CD14-positive monocyte (primary cell): ENCODE measurements around the gene FAM117A. TPM values are rescaled to one million over a fixed set of nuclear protein-coding genes. Genes with fewer than 3 reads are reported as not detected.

Source experiments
- DNase-seq, 3 donors: peaks; one replicate each; pipeline ENCODE4 v3.0.0-alpha.2; 2011 to 2022
- H2AFZ ChIP-seq: 2 replicates; pipeline ENCODE4 v1.6.0; 2012; ENCODE audit warnings: mild to moderate bottlenecking, low read depth, low read length, inconsistent platforms; ENCODE audit not compliant: insufficient read depth, poor library complexity, severe bottlenecking
- H3K27ac ChIP-seq, 2 donors: 1 replicate in 1 of 2; 2 replicates in 1 of 2; pipeline ENCODE4 v1.5.1; 2012 to 2013; ENCODE audit warnings: low read length in 2 of 2, control low read depth in 1 of 2, inconsistent platforms in 1 of 2, low read depth in 1 of 2, mild to moderate bottlenecking in 1 of 2
- H3K27me3 ChIP-seq, 2 donors: one replicate each; pipeline versions ENCODE4 v1.6.0 to v1.6.1; 2011 to 2013; ENCODE audit warnings: low read length in 2 of 2; ENCODE audit not compliant: control insufficient read depth in 2 of 2, insufficient read depth in 2 of 2
- H3K36me3 ChIP-seq, 2 donors: replicated peaks in 1 of 2; 1 replicate in 1 of 2; 2 replicates in 1 of 2; pipeline versions ENCODE4 v1.5.1 to v1.6.1; 2012 to 2013; ENCODE audit warnings: low read length in 2 of 2, control low read depth in 1 of 2, inconsistent platforms in 1 of 2, mild to moderate bottlenecking in 1 of 2; ENCODE audit not compliant: insufficient read depth in 2 of 2, control insufficient read depth in 1 of 2
- H3K4me1 ChIP-seq, 2 donors: 1 replicate in 1 of 2; 2 replicates in 1 of 2; pipeline versions ENCODE4 v1.5.1 to v1.6.1; 2012 to 2013; ENCODE audit warnings: low read length in 2 of 2, control low read depth in 1 of 2, inconsistent platforms in 1 of 2, mild to moderate bottlenecking in 1 of 2, moderate library complexity in 1 of 2; ENCODE audit not compliant: insufficient read depth in 2 of 2, control insufficient read depth in 1 of 2
- H3K4me2 ChIP-seq: replicated peaks from 2 replicates; pipeline ENCODE3; 2012; ENCODE audit warnings: low read length, moderate library complexity, mild to moderate bottlenecking; ENCODE audit not compliant: poor library complexity, severe bottlenecking; ENCODE audit errors: extremely low read depth
- H3K4me3 ChIP-seq, 3 experiments: fragments of 200-600 bp in 1 of 3; sonication (generic) in 1 of 3; replicated peaks in 1 of 3; 1 replicate in 2 of 3; 2 replicates in 1 of 3; pipeline ENCODE4 v1.5.1; 2011 to 2013; ENCODE audit warnings: low read length in 3 of 3, mild to moderate bottlenecking in 3 of 3, control low read depth in 2 of 3, low read depth in 2 of 3, inconsistent platforms in 1 of 3, moderate library complexity in 1 of 3
- H3K79me2 ChIP-seq: 2 replicates; pipeline ENCODE4 v1.6.0; 2012; ENCODE audit warnings: mild to moderate bottlenecking, control low read depth, inconsistent platforms, low read length, moderate library complexity; ENCODE audit not compliant: insufficient read depth
- H3K9ac ChIP-seq: 2 replicates; pipeline ENCODE4 v1.6.0; 2017; ENCODE audit warnings: low read length, mild to moderate bottlenecking; ENCODE audit not compliant: insufficient read depth, poor library complexity, severe bottlenecking
- H3K9me3 ChIP-seq, 2 donors: replicated peaks in 1 of 2; 1 replicate in 1 of 2; 2 replicates in 1 of 2; pipeline versions ENCODE4 v1.5.1 to v1.6.1; 2012 to 2013; ENCODE audit warnings: low read length in 2 of 2, control low read depth in 1 of 2; ENCODE audit not compliant: control insufficient read depth in 1 of 2, insufficient read depth in 1 of 2
- H4K20me1 ChIP-seq: 2 replicates; pipeline ENCODE4 v1.6.0; 2012; ENCODE audit warnings: mild to moderate bottlenecking, low read length, control low read depth, moderate library complexity; ENCODE audit not compliant: insufficient read depth
- H3K27ac Mint-ChIP-seq, 7 donors: one replicate each; pipeline ENCODE4 v1.8.0; 2020; ENCODE audit warnings: mild to moderate bottlenecking in 7 of 7, mixed read lengths in 7 of 7, moderate library complexity in 6 of 7, inconsistent platforms in 2 of 7
- H3K27me3 Mint-ChIP-seq, 3 donors: one replicate each; pipeline ENCODE4 v1.8.0; 2021 to 2022; ENCODE audit warnings: low read depth in 3 of 3, mild to moderate bottlenecking in 3 of 3, mixed read lengths in 3 of 3, moderate library complexity in 3 of 3, inconsistent platforms in 1 of 3
- H3K36me3 Mint-ChIP-seq, 2 donors: one replicate each; pipeline ENCODE4 v1.8.0; 2020; ENCODE audit warnings: mixed read lengths in 2 of 2, inconsistent platforms in 1 of 2, mild to moderate bottlenecking in 1 of 2
- H3K4me1 Mint-ChIP-seq: one replicate; pipeline ENCODE4 v1.8.0; 2020; ENCODE audit warnings: mild to moderate bottlenecking, mixed read lengths
- H3K4me3 Mint-ChIP-seq, 2 donors: one replicate each; pipeline ENCODE4 v1.8.0; 2020; ENCODE audit warnings: mild to moderate bottlenecking in 2 of 2, mixed read lengths in 2 of 2, moderate library complexity in 1 of 2
- H3K9me3 Mint-ChIP-seq, 7 donors: one replicate each; pipeline ENCODE4 v1.8.0; 2020 to 2022; ENCODE audit warnings: mixed read lengths in 7 of 7, mild to moderate bottlenecking in 6 of 7, moderate library complexity in 6 of 7, inconsistent platforms in 2 of 7
- CTCF ChIP-seq: fragments of 200-600 bp; IDR thresholded peaks from one replicate; pipeline ENCODE4 v1.8.0; 2022; ENCODE audit warnings: antibody characterized with exemption, mild to moderate bottlenecking
- WGBS: methylation state at CpG from one replicate; pipeline ENCODE4 v1.1.5; 2013; ENCODE audit warnings: missing lambda C conversion rate; ENCODE audit not compliant: insufficient coverage; 5-methylcytosine and 5-hydroxymethylcytosine counted together
- intact Hi-C, 2 donors: fragments of 100-400 bp; cut with micrococcal nuclease; formaldehyde crosslinking; loops; one replicate each; pipeline versions ENCODE4 v1.15.0 to v1.15.1; 2023
- polyA plus RNA-seq, 3 donors: library from polyadenylated mRNA; depleted of rRNA in 1 of 3; unstranded in 2 of 3; stranded (reverse) in 1 of 3; fragments of 300-500 nt in 2 of 3; fragments of >200 nt in 1 of 3; fragmentation: Illumina TruSeq in 2 of 3; gene quantifications; 1 replicate in 2 of 3; 2 replicates in 1 of 3; pipeline ENCODE4 v1.2.3, GENCODE V29; 2012 to 2021

Gene FAM117A
- polyA plus RNA-seq, 3 donors, result 11.8 to 34.9 (median 17.9) TPM

DNA sequence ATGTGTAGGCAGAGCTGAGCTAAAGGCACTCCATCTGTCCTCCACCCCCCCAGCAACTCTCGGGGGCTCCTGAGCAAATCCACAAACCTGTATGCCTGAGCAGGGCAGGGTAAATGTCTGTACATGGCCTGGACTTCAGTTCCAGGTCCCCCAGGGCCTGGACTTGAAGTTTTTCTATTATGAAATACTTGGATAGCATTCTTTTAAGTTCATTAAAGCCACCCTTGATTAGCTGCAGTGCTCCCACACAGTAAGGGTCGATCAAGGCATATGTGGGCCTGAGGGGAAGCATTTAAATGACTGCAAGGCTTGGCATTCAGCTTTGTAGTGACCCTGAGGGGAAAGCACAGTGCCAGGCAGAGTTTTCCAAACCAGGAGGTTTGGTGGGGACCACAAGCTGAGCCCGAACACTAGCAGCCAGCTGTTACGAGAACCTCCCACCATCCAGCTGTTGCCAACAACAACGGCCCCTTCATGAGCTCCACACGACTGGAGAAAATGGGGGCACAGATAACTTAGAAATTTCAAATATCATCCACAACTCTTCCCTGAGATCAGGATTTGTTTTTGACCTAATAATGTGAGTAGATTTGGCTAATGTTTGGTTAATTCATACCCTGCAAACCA, 6.7 kb downstream of the FAM117A start:
- Mint-ChIP-seq H3K4me3 (no peak overlapping the region), H3K9me3 (no peaks in the 10 kb centered on the region), H3K27me3 (no peaks in the 10 kb centered on the region), H3K4me1 (peaks cover 66% of the 10 kb centered on the region), H3K27ac (peak overlapping the region in 2 of 7 donors; percentile 37 to 68), H3K36me3 (peaks cover 6 to 34% of the 10 kb centered on the region in 2 donors)
- Histone ChIP-seq H3K36me3 (peaks cover 10 to 12% of the 10 kb centered on the region in 2 donors), H3K4me3 (no peak overlapping the region), H2AFZ (no peak overlapping the region), H3K9me3 (no peaks in the 10 kb centered on the region), H3K9ac (no peak overlapping the region), H3K4me2 (no peak overlapping the region), H3K27me3 (no peaks in the 10 kb centered on the region), H3K79me2 (peaks cover 97% of the 10 kb centered on the region), H3K27ac (peak overlapping the region in 1 of 2 donors; percentile 53), H4K20me1 (peaks cover 43% of the 10 kb centered on the region), H3K4me1 (peaks cover 15 to 26% of the 10 kb centered on the region in 2 donors)
- intact Hi-C loops, result no loop called here
- WGBS, result 100% methylated on average over 1 of the region's 6 CpGs
- no peak for DNase-seq
- TF ChIP-seq CTCF, result no peak

DNA sequence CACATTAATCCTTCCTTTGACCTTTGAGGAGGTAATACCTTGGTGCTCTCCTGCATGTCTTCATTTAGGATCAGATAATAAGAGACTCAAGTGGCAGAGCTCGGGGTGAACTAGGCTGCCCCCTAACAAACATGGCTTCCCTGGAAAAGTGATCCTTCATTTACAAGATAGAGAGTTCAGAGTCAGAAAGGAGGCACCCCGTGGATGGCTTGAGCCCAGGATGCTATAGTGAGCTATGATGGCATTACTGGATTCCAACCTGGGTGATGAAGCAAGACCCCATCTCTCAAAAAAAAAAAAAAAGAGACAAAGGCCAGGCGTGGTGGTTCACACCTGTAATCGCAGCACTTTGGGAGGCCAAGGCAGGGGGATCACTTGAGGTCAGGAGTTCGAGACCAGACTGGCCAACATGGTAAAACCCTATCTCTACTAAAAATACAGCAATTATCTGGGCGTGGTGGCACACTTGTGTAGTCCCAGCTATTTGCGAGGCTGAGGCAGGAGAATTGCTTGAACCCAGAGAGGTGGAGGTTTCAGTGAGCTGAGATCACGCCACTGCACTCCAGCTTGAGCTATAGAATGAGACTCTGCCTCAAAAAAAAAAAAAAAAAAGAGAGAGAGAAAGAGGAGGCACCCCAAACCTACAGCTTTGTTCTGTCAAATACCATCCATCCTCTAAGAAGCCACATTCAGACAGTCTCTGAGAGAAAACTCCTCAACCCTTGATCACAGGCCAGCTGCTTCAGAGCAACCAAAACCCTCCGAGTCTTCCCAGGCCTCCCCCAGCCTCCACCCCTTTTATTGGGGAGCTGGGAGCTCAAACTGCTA, 7.4 kb downstream of the FAM117A start:
- Mint-ChIP-seq H3K27me3 (no peaks in the 10 kb centered on the region), H3K27ac (peak overlapping the region in 3 of 7 donors; percentile 58 to 77 (median 68)), H3K9me3 (no peaks in the 10 kb centered on the region), H3K4me3 (no peak overlapping the region), H3K36me3 (peaks cover 6 to 34% of the 10 kb centered on the region in 2 donors), H3K4me1 (peaks cover 61% of the 10 kb centered on the region)
- Histone ChIP-seq H3K4me1 (peaks cover 8 to 19% of the 10 kb centered on the region in 2 donors), H4K20me1 (peaks cover 43% of the 10 kb centered on the region), H3K79me2 (peaks cover 96% of the 10 kb centered on the region), H3K4me2 (no peak overlapping the region), H2AFZ (no peak overlapping the region), H3K27ac (peak overlapping the region in 1 of 2 donors; percentile 53), H3K4me3 (no peak overlapping the region), H3K9me3 (no peaks in the 10 kb centered on the region), H3K27me3 (no peaks in the 10 kb centered on the region), H3K9ac (no peak overlapping the region), H3K36me3 (peaks cover 10 to 12% of the 10 kb centered on the region in 2 donors)
- intact Hi-C loops, result no loop called here
- no peak for DNase-seq
- no peak for TF ChIP-seq CTCF
- WGBS, result 100% methylated on average over 3 of the region's 9 CpGs
